ENCODE measurements around the gene FAM227B. TPM values are rescaled to one million over a fixed set of nuclear protein-coding genes. Genes with fewer than 3 reads are reported as not detected.
"Not testable (repeated sequence)": the region's sequence is repeated elsewhere in the genome, so short reads cannot be mapped to it uniquely, and the experiment has no call there.

FAM227B gene
- total RNA-seq, 2 donors from 2014 or later = 2.1 to 3.8 TPM

GRCh38 chr15:49589030-49589429 is 31.6 kb downstream of the FAM227B start:
- Mint-ChIP-seq H3K27ac (no peak overlapping the region), H3K9me3 (peaks cover 5% of the 10 kb centered on the region), H3K4me3 (no peak overlapping the region), H3K36me3 (ENCODE audit: low read depth) (peaks cover 13% of the 10 kb centered on the region), H3K27me3 (no peaks in the 10 kb centered on the region), H3K4me1 (no peaks in the 10 kb centered on the region)
- ATAC-seq (replicated peaks) = no peak

DNA sequence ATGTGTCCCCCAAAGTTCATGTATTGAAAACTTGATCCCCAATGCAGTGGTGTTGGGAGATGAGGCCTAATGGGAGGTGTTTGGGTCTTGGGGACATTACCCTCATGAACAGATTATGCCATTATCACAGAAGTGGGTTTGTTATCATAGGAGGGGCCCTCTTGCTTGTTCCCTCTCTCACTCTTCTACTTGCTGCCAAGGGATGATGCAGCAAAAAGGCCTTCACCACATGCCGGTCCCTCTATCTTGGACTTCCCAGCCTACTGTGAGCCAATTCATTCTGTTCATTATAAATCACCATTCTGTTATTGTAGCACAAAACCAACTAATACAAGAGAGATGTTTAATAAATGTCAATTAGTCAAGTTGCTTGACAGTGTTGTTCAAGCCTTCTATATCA is 47.2 kb downstream of the FAM227B start:
- H3K36me3 Mint-ChIP-seq (ENCODE audit: low read depth) = peaks cover 22% of the 10 kb centered on the region
- no peaks in the 10 kb centered on the region for H3K4me1 Mint-ChIP-seq
- peaks cover 18% of the 10 kb centered on the region for H3K9me3 Mint-ChIP-seq
- no peak overlapping the region for H3K27ac Mint-ChIP-seq
- H3K4me3 Mint-ChIP-seq = no peak overlapping the region
- no peak for ATAC-seq (replicated peaks)
- H3K27me3 Mint-ChIP-seq = no peaks in the 10 kb centered on the region

DNA sequence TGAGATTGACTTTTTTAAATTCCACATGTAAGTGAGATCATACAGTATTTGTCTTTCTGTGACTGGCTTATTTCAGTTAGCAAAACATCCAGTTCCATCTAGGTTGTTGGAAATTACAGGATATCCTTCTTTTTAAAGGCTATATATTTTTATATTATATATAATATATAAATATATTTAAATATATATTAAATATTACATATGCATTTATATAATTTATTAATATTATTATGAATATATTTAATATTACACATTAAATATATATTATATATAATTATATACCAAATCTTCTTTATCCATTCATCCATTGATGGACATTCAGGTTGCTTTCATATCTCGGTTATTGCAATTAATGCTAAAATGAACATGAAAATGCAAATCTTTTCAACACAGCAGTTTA is 49.9 kb downstream of the FAM227B start:
- Mint-ChIP-seq H3K4me3 (no peak overlapping the region), H3K4me1 (no peaks in the 10 kb centered on the region), H3K27ac (no peak overlapping the region), H3K9me3 (peaks cover 20% of the 10 kb centered on the region), H3K36me3 (ENCODE audit: low read depth) (peaks cover 15% of the 10 kb centered on the region), H3K27me3 (no peaks in the 10 kb centered on the region)
- ATAC-seq (replicated peaks) = no peak

DNA sequence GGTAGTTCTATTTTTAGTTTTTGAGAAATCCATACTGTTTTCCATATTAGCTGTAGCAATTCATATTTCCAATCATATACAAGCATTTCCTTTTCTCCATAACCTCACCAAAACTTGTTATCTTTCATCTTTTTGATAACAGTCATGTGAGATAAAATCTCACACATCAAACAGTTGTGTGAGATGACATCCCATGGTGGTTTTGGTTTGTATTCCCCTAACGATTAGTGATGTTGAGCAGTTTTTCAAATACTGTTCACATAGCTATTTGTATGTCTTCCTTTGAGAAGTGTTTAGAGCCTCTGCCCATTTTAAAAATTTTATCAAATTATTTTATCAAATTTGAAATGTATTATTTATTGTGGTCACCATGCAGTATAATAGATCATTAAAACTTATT is 50.4 kb downstream of the FAM227B start:
- no peaks in the 10 kb centered on the region for H3K27me3 Mint-ChIP-seq
- no peak overlapping the region for H3K4me3 Mint-ChIP-seq
- no peak overlapping the region for H3K27ac Mint-ChIP-seq
- H3K4me1 Mint-ChIP-seq = no peaks in the 10 kb centered on the region
- peaks cover 14% of the 10 kb centered on the region for H3K36me3 Mint-ChIP-seq (ENCODE audit: low read depth)
- ATAC-seq (replicated peaks) = no peak
- peaks cover 22% of the 10 kb centered on the region for H3K9me3 Mint-ChIP-seq

DNA sequence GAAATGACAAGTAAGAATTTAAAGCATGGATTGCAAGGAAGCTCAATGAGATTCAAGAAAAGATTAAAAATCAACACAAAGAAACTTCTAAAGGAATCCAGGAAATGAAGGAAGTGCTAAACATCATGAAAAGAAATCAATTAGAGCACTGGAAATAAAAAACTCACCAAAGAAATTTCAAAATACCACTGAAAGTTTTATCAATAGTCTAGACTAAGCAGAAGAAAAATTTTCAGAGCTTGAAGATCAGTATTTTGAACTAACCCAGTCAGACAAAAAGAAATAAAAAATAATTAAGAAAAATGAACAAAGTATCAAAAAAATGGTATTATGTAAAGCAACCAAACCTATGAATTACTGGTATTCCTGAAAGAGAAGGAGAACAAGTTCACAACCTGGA is 60.6 kb downstream of the FAM227B start:
- H3K27me3 Mint-ChIP-seq = no peaks in the 10 kb centered on the region
- H3K4me1 Mint-ChIP-seq = no peaks in the 10 kb centered on the region
- peaks cover 28% of the 10 kb centered on the region for H3K9me3 Mint-ChIP-seq
- no peak overlapping the region for H3K4me3 Mint-ChIP-seq
- no peaks in the 10 kb centered on the region for H3K36me3 Mint-ChIP-seq (ENCODE audit: low read depth)
- no peak for ATAC-seq (replicated peaks)
- no peak overlapping the region for H3K27ac Mint-ChIP-seq

- ATAC-seq (replicated peaks) = no peak
- Mint-ChIP-seq H3K9me3 (peaks cover 35% of the 10 kb centered on the region), H3K27me3 (no peaks in the 10 kb centered on the region), H3K36me3 (ENCODE audit: low read depth) (no peaks in the 10 kb centered on the region), H3K27ac (no peak overlapping the region), H3K4me1 (no peaks in the 10 kb centered on the region), H3K4me3 (no peak overlapping the region)
Observed at GRCh38 chr15:49558929-49559328, 61.7 kb downstream of the FAM227B start.

DNA sequence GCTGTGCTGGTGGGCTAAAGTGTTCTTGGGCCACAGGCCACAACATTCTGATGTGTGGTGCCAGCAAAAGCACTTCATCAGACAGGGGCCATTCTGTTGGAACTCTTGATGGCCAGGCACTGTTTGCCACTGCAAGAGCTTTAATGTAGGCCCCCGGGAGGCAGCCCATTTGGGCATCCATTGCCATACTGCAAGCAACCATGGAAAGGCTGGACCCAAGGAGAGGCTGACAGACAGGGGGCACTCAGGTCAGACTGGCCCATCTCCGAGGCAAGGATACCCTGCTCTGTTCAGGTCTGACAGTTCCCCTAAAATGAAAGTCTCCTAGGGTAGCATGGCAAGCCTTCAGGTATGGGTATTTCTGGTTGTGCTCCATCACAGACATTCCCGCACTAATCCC is 64.2 kb downstream of the FAM227B start:
- H3K27me3 Mint-ChIP-seq = no peaks in the 10 kb centered on the region
- H3K36me3 Mint-ChIP-seq (ENCODE audit: low read depth) = no peaks in the 10 kb centered on the region
- no peak overlapping the region for H3K4me3 Mint-ChIP-seq
- ATAC-seq (replicated peaks) = no peak
- peaks cover 37% of the 10 kb centered on the region for H3K9me3 Mint-ChIP-seq
- H3K4me1 Mint-ChIP-seq = no peaks in the 10 kb centered on the region
- no peak overlapping the region for H3K27ac Mint-ChIP-seq

DNA sequence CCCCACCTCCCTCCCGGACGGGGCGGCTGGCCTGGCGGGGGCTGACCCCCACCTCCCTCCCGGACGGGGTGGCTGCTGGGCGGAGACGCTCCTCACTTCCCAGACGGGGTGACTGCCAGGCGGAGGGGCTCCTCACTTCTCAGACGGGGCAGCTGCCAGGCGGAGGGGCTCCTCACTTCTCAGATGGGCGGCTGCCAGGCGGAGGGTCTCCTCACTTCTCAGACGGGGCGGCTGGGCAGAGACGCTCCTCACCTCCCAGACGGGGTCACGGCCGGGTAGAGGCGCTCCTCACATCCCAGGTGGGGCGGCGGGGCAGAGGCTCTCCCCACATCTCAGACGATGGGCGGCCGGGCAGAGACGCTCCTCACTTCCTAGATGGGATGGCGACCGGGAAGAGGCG is 70.3 kb downstream of the FAM227B start:
- H3K4me3 Mint-ChIP-seq; H3K27ac Mint-ChIP-seq; H3K27me3 Mint-ChIP-seq; H3K36me3 Mint-ChIP-seq (ENCODE audit: low read depth); H3K4me1 Mint-ChIP-seq; ATAC-seq (replicated peaks): not testable (repeated sequence)
- peaks cover 22% of the 10 kb centered on the region for H3K9me3 Mint-ChIP-seq

- Mint-ChIP-seq H3K9me3 (peaks cover 20% of the 10 kb centered on the region), H3K27ac (no peak overlapping the region), H3K4me1 (no peaks in the 10 kb centered on the region), H3K27me3 (peaks cover 5% of the 10 kb centered on the region), H3K4me3 (no peak overlapping the region), H3K36me3 (ENCODE audit: low read depth) (no peaks in the 10 kb centered on the region)
- no peak for ATAC-seq (replicated peaks)
Observed at GRCh38 chr15:49538520-49538919, 82.1 kb downstream of the FAM227B start.

DNA sequence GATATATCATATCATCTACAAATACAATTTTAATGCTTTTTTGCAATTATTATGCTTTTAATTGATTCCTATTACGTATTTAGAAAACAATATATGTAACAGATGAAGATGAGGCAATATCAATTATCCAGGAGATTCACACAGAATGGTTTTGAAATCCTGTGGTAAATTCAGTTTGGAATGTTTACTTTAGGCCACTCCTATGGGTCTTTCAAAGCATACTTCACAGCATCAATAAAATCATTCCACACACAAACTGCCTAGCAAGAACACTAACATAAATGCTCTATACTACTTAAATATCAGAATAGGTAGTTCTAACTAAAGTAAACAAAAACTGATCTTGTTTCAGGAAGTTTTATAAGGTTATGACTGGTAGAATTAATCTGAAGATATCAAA is 90.5 kb downstream of the FAM227B start:
- no peak overlapping the region for H3K27ac Mint-ChIP-seq
- H3K4me3 Mint-ChIP-seq = no peak overlapping the region
- ATAC-seq (replicated peaks) = no peak
- H3K27me3 Mint-ChIP-seq = peaks cover 19% of the 10 kb centered on the region
- H3K9me3 Mint-ChIP-seq = peaks cover 25% of the 10 kb centered on the region
- no peaks in the 10 kb centered on the region for H3K36me3 Mint-ChIP-seq (ENCODE audit: low read depth)
- H3K4me1 Mint-ChIP-seq = no peaks in the 10 kb centered on the region

GRCh38 chr15:49528289-49528688 is 92.3 kb downstream of the FAM227B start:
- no peaks in the 10 kb centered on the region for H3K4me1 Mint-ChIP-seq
- ATAC-seq (replicated peaks) = no peak
- no peaks in the 10 kb centered on the region for H3K36me3 Mint-ChIP-seq (ENCODE audit: low read depth)
- H3K27ac Mint-ChIP-seq = no peak overlapping the region
- H3K4me3 Mint-ChIP-seq = no peak overlapping the region
- H3K9me3 Mint-ChIP-seq = peaks cover 13% of the 10 kb centered on the region
- H3K27me3 Mint-ChIP-seq = peaks cover 13% of the 10 kb centered on the region

DNA sequence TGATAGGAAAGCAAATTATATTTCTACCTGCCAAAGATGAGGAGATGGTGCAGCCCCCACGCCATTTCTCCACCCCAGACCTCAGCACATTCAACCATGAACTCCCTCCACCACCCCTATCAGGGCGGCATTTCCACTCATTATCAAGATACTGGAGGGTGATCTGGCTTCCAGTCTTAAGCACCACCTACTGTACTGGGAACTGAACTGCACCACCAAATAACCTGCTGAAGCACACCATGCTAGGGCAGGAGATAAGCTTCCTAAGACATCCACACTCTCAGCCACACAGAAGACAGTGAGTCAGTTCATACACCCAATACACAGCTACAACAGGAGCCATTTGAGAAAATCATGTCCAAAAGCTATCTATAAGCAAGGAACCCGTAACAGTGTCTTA is 98.8 kb downstream of the FAM227B start:
- no peak overlapping the region for H3K27ac Mint-ChIP-seq
- H3K36me3 Mint-ChIP-seq (ENCODE audit: low read depth) = no peaks in the 10 kb centered on the region
- H3K4me3 Mint-ChIP-seq = no peak overlapping the region
- H3K9me3 Mint-ChIP-seq = peaks cover 25% of the 10 kb centered on the region
- no peaks in the 10 kb centered on the region for H3K4me1 Mint-ChIP-seq
- peaks cover 19% of the 10 kb centered on the region for H3K27me3 Mint-ChIP-seq
- ATAC-seq (replicated peaks) = no peak

GRCh38 chr15:49512739-49513138 is 107.9 kb downstream of the FAM227B start:
- not testable (repeated sequence) for H3K4me3 Mint-ChIP-seq; H3K4me1 Mint-ChIP-seq; ATAC-seq (replicated peaks); H3K27me3 Mint-ChIP-seq; H3K36me3 Mint-ChIP-seq (ENCODE audit: low read depth); H3K9me3 Mint-ChIP-seq; H3K27ac Mint-ChIP-seq

DNA sequence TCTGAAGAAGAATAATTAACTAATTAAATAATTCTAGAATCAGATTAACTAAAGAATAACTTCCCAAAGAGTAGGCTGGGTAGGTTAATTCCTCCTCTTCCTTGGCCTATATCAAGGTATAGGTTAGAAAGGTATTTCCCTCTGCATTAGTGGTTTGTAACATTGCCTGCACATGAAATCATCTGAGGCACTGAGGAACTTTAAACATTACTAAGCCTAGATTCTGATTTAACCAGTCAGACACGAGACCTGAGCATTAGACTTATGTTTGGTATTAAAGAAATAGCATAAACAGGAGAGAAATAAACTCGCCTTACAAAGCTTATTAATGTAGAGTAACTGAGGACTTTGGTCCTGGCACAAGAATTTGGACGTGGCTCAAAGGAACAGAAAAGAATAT is 113.4 kb downstream of the FAM227B start:
- H3K36me3 Mint-ChIP-seq (ENCODE audit: low read depth) = no peaks in the 10 kb centered on the region
- peaks cover 7% of the 10 kb centered on the region for H3K9me3 Mint-ChIP-seq
- no peak overlapping the region for H3K27ac Mint-ChIP-seq
- H3K4me3 Mint-ChIP-seq = no peak overlapping the region
- no peaks in the 10 kb centered on the region for H3K27me3 Mint-ChIP-seq
- H3K4me1 Mint-ChIP-seq = no peaks in the 10 kb centered on the region
- no peak for ATAC-seq (replicated peaks)

DNA sequence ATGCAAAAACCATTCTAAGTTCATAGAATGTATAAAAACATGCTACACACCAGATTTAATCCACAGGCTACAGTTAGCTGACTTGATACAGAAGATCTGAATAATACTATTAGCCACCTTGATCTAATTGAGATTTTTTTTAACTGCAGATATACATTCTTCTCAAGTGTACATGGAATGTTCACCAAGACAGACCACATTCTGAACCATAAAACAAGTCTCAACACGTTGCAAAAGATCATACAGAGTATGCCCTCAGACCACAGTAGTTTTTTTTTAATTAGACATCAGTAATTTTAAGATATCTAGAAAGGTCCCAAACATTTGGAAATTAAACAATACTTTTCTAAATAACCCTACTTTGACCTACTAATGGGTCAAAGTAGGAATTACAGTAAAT is 114.3 kb downstream of the FAM227B start:
- no peak for ATAC-seq (replicated peaks)
- H3K27ac Mint-ChIP-seq = no peak overlapping the region
- H3K27me3 Mint-ChIP-seq = no peaks in the 10 kb centered on the region
- peaks cover 8% of the 10 kb centered on the region for H3K9me3 Mint-ChIP-seq
- H3K4me3 Mint-ChIP-seq = no peak overlapping the region
- no peaks in the 10 kb centered on the region for H3K36me3 Mint-ChIP-seq (ENCODE audit: low read depth)
- no peaks in the 10 kb centered on the region for H3K4me1 Mint-ChIP-seq

DNA sequence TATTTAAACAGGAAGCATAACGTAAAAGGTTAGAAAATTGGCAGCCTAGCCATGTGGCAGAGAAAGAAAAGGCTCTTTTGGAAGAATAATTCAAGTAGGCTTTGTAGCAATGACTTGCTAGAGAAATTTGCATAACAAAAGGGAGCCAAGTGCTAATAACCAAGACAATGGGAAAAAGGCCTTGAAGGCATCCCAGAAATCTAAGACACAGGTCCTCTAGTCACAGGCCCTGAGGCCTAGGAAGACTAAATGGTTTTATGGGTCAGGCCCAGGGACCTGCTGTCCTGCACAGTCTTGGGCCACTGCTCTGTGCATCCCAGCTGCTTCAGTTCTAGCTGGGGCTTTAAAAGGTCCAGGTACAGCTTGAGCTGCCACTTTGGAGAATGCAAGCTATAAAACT is 119.0 kb downstream of the FAM227B start:
- no peaks in the 10 kb centered on the region for H3K4me1 Mint-ChIP-seq
- H3K36me3 Mint-ChIP-seq (ENCODE audit: low read depth) = no peaks in the 10 kb centered on the region
- H3K9me3 Mint-ChIP-seq = peaks cover 14% of the 10 kb centered on the region
- H3K27ac Mint-ChIP-seq = no peak overlapping the region
- H3K27me3 Mint-ChIP-seq = no peaks in the 10 kb centered on the region
- no peak overlapping the region for H3K4me3 Mint-ChIP-seq
- ATAC-seq (replicated peaks) = no peak

Data from activated T-helper 17 cell treated with anti-CD3 and anti-CD28 coated beads, Interleukin-2, amount 50 U/mL, for 72 hours (primary cell).